BJ (cell line): ENCODE data around the gene GAB2. TPM values are rescaled to one million over a fixed set of nuclear protein-coding genes. Genes with fewer than 3 reads are reported as not detected.

Experiments
- CTCF ChIA-PET: fragments of 350-600 bp; formaldehyde crosslinking; extraction: SDS; loops from one replicate; lab custom pipeline; 2021; ENCODE audit warnings: antibody characterized with exemption, inconsistent platforms; lab: Yijun Ruan, JAX
- POLR2A ChIA-PET: fragments of 300-600 bp; sonication (Branson Sonifier 250); formaldehyde crosslinking; extraction: SDS; loops from one replicate; lab custom pipeline; 2021; ENCODE audit warnings: antibody characterized with exemption; lab: Charles Lee
- DNase-seq: peaks from one replicate; pipeline ENCODE4 v3.0.0-alpha.2; 2011; ENCODE audit warnings: low read depth
- H3K27me3 ChIP-seq: 2 replicates; pipeline ENCODE4 v1.6.0; 2011; ENCODE audit warnings: low read length; ENCODE audit not compliant: control insufficient read depth, insufficient read depth
- H3K36me3 ChIP-seq: 2 replicates; pipeline ENCODE4 v1.5.1; 2011; ENCODE audit warnings: low read length; ENCODE audit not compliant: control insufficient read depth, insufficient read depth
- H3K4me3 ChIP-seq: 2 replicates; pipeline ENCODE4 v1.5.1; 2011; ENCODE audit warnings: low read depth, mild to moderate bottlenecking, control low read depth, low read length
- polyA plus RNA-seq: library from polyadenylated mRNA; depleted of rRNA; stranded (reverse); fragments of >200 nt; gene quantifications from 2 replicates; pipeline ENCODE4 v1.2.3, GENCODE V29; 2011
- TF ChIP-seq, protein P1 (sequence below): IDR thresholded peaks from 2 replicates; pipeline ENCODE4 v1.5.1; 2011; ENCODE audit warnings: low read depth, mild to moderate bottlenecking, control low read depth, inconsistent platforms, low read length, moderate library complexity; ENCODE audit not compliant: insufficient read depth

Gene GAB2
- polyA plus RNA-seq, 1 experiment, result 12.2 TPM

DNA sequence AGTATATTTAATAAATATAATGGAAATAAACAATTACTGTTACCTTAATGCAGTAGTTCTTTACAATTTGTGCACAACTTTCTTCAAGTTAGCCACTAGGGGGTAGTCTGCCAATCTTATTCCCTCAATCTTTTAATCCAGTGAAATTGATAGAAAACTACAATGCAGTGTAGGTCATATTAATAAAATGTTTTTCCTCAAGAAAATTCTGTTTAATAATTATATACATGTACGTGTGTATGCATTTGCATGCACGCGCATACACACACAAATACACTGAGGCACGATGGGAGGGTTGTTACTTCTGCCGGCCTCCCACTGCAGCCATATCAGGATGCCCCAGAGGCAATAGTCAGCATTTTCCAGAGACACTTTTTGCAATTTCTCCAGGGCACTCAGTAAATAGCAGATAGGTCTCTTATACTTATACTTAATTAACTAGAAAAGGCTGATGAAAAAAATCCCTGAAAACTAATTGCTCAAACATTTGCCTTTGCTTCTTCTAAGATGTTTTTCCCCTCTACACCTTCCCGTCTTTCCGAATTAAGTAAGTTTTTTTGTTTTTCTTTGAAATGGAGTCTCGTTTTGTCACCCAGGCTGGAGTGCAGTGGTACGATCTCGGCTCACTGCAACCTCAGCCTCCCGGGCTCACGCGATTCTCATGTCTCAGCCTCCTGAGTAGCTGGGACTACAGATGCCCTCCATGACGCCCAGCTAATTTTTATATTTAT is 3.1 kb downstream of the GAB2 start:
- no peak for DNase-seq
- no peak overlapping the region for H3K4me3 ChIP-seq
- H3K36me3 ChIP-seq, result no peaks in the 10 kb centered on the region
- ChIA-PET CTCF (interaction anchor here (0.8 to 5.9 kb wide), 6 partner anchors 8 to 201 kb away, joined by 3 to 50 read pairs (median 9); partner anchors contain the start of gene NARS2), POLR2A (no interaction called here)
- TF ChIP-seq, protein P1, sequence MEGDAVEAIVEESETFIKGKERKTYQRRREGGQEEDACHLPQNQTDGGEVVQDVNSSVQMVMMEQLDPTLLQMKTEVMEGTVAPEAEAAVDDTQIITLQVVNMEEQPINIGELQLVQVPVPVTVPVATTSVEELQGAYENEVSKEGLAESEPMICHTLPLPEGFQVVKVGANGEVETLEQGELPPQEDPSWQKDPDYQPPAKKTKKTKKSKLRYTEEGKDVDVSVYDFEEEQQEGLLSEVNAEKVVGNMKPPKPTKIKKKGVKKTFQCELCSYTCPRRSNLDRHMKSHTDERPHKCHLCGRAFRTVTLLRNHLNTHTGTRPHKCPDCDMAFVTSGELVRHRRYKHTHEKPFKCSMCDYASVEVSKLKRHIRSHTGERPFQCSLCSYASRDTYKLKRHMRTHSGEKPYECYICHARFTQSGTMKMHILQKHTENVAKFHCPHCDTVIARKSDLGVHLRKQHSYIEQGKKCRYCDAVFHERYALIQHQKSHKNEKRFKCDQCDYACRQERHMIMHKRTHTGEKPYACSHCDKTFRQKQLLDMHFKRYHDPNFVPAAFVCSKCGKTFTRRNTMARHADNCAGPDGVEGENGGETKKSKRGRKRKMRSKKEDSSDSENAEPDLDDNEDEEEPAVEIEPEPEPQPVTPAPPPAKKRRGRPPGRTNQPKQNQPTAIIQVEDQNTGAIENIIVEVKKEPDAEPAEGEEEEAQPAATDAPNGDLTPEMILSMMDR, result peak; percentile 63
- H3K27me3 ChIP-seq, result no peaks in the 10 kb centered on the region

DNA sequence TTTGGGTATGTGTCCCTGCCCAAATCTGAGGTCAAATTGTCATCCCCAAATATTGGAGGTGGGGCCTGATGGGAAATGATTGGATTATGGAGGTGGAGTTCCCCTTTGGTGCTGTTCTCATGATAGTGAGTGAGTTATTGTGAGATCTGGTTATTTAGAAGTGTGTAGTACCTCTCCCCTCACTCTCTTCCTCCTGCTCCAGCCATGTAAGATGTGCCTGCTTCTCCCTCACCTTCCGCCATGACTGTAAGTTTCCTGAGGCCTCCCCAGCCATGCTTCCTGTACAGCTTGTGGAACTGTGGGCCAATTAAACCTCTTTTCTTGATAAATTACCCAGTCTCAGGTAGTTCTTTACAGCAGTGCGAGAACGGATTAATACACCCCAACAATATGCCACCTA is 9.0 kb downstream of the GAB2 start:
- H3K27me3 ChIP-seq, result no peaks in the 10 kb centered on the region
- ChIA-PET POLR2A (no interaction called here), CTCF (no interaction called here)
- TF ChIP-seq, protein P1, result no peak
- H3K4me3 ChIP-seq, result no peak overlapping the region
- no peak for DNase-seq
- H3K36me3 ChIP-seq, result no peaks in the 10 kb centered on the region

DNA sequence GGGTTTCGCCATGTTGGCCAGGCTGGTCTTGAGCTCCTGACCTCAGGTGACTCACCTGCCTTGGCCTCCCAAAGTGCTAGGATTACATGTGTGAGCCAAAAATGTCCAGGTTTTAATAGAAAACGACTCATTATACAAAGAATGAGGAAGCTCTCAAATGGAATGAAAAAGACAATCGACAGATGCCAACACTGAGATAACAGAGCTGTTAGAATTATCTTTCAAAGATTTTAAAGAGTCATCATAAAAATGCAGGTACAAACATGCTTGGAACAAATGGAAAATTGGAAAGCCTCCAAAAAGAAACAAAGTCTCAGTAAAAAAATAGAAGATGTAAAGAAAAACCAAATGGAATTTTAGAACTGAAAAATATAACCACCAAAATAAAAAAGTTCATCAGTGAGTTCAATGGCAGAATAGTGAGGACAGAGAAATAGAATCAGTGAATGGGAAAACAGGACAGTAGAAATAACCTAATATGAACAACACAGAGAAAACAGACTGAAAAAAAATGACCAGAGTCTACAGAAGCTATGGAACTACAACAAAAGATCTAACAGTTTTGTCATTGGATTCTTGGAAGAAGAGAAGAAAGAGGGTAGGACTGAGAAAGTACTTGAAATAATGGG is 10.9 kb downstream of the GAB2 start:
- DNase-seq, result no peak
- POLR2A ChIA-PET, result no interaction called here
- CTCF ChIA-PET, result interaction anchor here (1.4 to 2.2 kb wide), 3 partner anchors 8 to 19 kb away, joined by 4 to 8 read pairs (median 5); no protein-coding TSS in a partner anchor

GRCh38 chr11:78405805-78406204 is 11.8 kb downstream of the GAB2 start:
- CTCF ChIA-PET, result interaction anchor here (1.4 to 2.2 kb wide), 3 partner anchors 9 to 19 kb away, joined by 4 to 8 read pairs (median 5); no protein-coding TSS in a partner anchor
- no peak for DNase-seq

More for the DNA sequence above, 10.9 kb downstream of the GAB2 start:
- TF ChIP-seq, protein P1, result no peak
- Histone ChIP-seq H3K27me3 (no peaks in the 10 kb centered on the region), H3K4me3 (no peak overlapping the region), H3K36me3 (no peaks in the 10 kb centered on the region)

DNA sequence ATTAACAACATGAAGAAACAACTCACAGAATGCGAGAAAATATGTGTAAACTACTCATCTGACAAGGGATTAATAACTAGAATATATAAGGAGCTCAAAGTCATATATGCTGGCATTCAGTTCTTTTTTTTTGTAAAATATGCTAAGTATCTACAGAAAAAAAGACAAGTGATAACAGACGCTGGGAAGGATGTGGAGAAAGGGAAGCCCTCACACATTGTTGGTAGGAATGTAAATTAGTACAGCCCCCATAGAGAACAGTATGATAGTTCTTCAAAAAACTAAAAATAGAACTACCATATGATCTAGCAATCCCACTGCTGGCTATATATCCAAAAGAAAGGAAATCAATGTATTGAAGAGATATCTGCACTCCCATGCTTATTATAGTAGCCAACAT is 13.8 kb downstream of the GAB2 start:
- TF ChIP-seq, protein P1, result no peak
- no peaks in the 10 kb centered on the region for H3K36me3 ChIP-seq
- CTCF ChIA-PET, result interaction anchor here (1.3 to 1.7 kb wide), 2 partner anchors 12 kb away, joined by 4 read pairs; no protein-coding TSS in a partner anchor
- H3K27me3 ChIP-seq, result no peaks in the 10 kb centered on the region
- POLR2A ChIA-PET, result no interaction called here
- no peak for DNase-seq
- H3K4me3 ChIP-seq, result no peak overlapping the region

More at GRCh38 chr11:78405805-78406204, 11.8 kb downstream of the GAB2 start:
- Histone ChIP-seq H3K27me3 (no peaks in the 10 kb centered on the region), H3K36me3 (no peaks in the 10 kb centered on the region), H3K4me3 (no peak overlapping the region)
- TF ChIP-seq, protein P1, result no peak
- POLR2A ChIA-PET, result no interaction called here
